ENCODE results near the gene ITPRIP. TPM values are rescaled to one million over a fixed set of nuclear protein-coding genes. Genes with fewer than 3 reads are reported as not detected.

The ITPRIP gene
- total RNA-seq, 1 experiment from 2014 or later, result 3.8 TPM

- H3K9me3 ChIP-seq (replicated peaks), result no peaks in the 10 kb centered on the region
- H3K27ac ChIP-seq, result peak overlapping the region; percentile 89; the same call in 1 of the 2 replicates
- no peak overlapping the region for H3K4me3 ChIP-seq
- H3K27me3 ChIP-seq (replicated peaks), result no peaks in the 10 kb centered on the region
- DNase-seq (ENCODE audit: low read depth in 1 of 2, low spot score in 2 of 2), result no peak
- H3K36me3 ChIP-seq, result peaks cover 9% of the 10 kb centered on the region
- peaks cover 63% of the 10 kb centered on the region for H3K4me1 ChIP-seq (replicated peaks)
These were observed 11.2 kb downstream of the ITPRIP start for GRCh38 chr10:104326991-104327610.

- H3K36me3 ChIP-seq, result peaks cover 9% of the 10 kb centered on the region
- H3K4me3 ChIP-seq, result no peak overlapping the region
- H3K4me1 ChIP-seq (replicated peaks), result peaks cover 49% of the 10 kb centered on the region
- no peak overlapping the region for H3K27ac ChIP-seq
- DNase-seq (ENCODE audit: low read depth in 1 of 2, low spot score in 2 of 2), result no peak
- H3K9me3 ChIP-seq (replicated peaks), result no peaks in the 10 kb centered on the region
- no peaks in the 10 kb centered on the region for H3K27me3 ChIP-seq (replicated peaks)
These were observed 12.5 kb downstream of the ITPRIP start for GRCh38 chr10:104325436-104326435.

- H3K4me3 ChIP-seq, result no peak overlapping the region
- no peak for DNase-seq (ENCODE audit: low read depth in 1 of 2, low spot score in 2 of 2)
- H3K9me3 ChIP-seq (replicated peaks), result no peaks in the 10 kb centered on the region
- H3K27ac ChIP-seq, result no peak overlapping the region
- H3K36me3 ChIP-seq, result peaks cover 9% of the 10 kb centered on the region
- H3K27me3 ChIP-seq (replicated peaks), result no peaks in the 10 kb centered on the region
- peaks cover 41% of the 10 kb centered on the region for H3K4me1 ChIP-seq (replicated peaks)
These were observed 13.3 kb downstream of the ITPRIP start for GRCh38 chr10:104324931-104325330.

GRCh38 chr10:104324221-104324686 lies 14.0 kb downstream of the ITPRIP start:
- H3K4me3 ChIP-seq, result no peak overlapping the region
- H3K36me3 ChIP-seq, result peaks cover 9% of the 10 kb centered on the region
- H3K4me1 ChIP-seq (replicated peaks), result peaks cover 34% of the 10 kb centered on the region
- H3K9me3 ChIP-seq (replicated peaks), result no peaks in the 10 kb centered on the region
- DNase-seq (ENCODE audit: low read depth in 1 of 2, low spot score in 2 of 2), result no peak
- H3K27me3 ChIP-seq (replicated peaks), result no peaks in the 10 kb centered on the region
- H3K27ac ChIP-seq, result no peak overlapping the region

GRCh38 chr10:104323760-104324201 lies 14.5 kb downstream of the ITPRIP start:
- no peak overlapping the region for H3K4me3 ChIP-seq

GRCh38 chr10:104323085-104323484 lies 15.2 kb downstream of the ITPRIP start:
- DNase-seq (ENCODE audit: low read depth in 1 of 2, low spot score in 2 of 2), result no peak
- H3K27me3 ChIP-seq (replicated peaks), result no peaks in the 10 kb centered on the region
- H3K4me1 ChIP-seq (replicated peaks), result peaks cover 22% of the 10 kb centered on the region
- no peak overlapping the region for H3K27ac ChIP-seq
- no peaks in the 10 kb centered on the region for H3K9me3 ChIP-seq (replicated peaks)
- no peak overlapping the region for H3K4me3 ChIP-seq
- peaks cover 9% of the 10 kb centered on the region for H3K36me3 ChIP-seq

More at GRCh38 chr10:104323760-104324201, 14.5 kb downstream of the ITPRIP start:
- H3K4me1 ChIP-seq (replicated peaks), result peaks cover 29% of the 10 kb centered on the region
- no peaks in the 10 kb centered on the region for H3K9me3 ChIP-seq (replicated peaks)
- DNase-seq (ENCODE audit: low read depth in 1 of 2, low spot score in 2 of 2), result no peak
- H3K27ac ChIP-seq, result no peak overlapping the region
- peaks cover 9% of the 10 kb centered on the region for H3K36me3 ChIP-seq
- H3K27me3 ChIP-seq (replicated peaks), result no peaks in the 10 kb centered on the region

GRCh38 chr10:104322416-104322782 lies 15.9 kb downstream of the ITPRIP start:
- H3K36me3 ChIP-seq, result peaks cover 9% of the 10 kb centered on the region
- no peak overlapping the region for H3K27ac ChIP-seq
- no peaks in the 10 kb centered on the region for H3K9me3 ChIP-seq (replicated peaks)
- H3K4me1 ChIP-seq (replicated peaks), result peaks cover 16% of the 10 kb centered on the region
- no peak for DNase-seq (ENCODE audit: low read depth in 1 of 2, low spot score in 2 of 2)
- H3K4me3 ChIP-seq, result no peak overlapping the region
- no peaks in the 10 kb centered on the region for H3K27me3 ChIP-seq (replicated peaks)

- DNase-seq (ENCODE audit: low read depth in 1 of 2, low spot score in 2 of 2), result no peak
- H3K4me3 ChIP-seq, result no peak overlapping the region
- no peaks in the 10 kb centered on the region for H3K27me3 ChIP-seq (replicated peaks)
- peaks cover 10% of the 10 kb centered on the region for H3K4me1 ChIP-seq (replicated peaks)
- H3K9me3 ChIP-seq (replicated peaks), result no peaks in the 10 kb centered on the region
- no peak overlapping the region for H3K27ac ChIP-seq
- H3K36me3 ChIP-seq, result peaks cover 9% of the 10 kb centered on the region
These were observed 16.4 kb downstream of the ITPRIP start for GRCh38 chr10:104321725-104322415.

- no peaks in the 10 kb centered on the region for H3K27me3 ChIP-seq (replicated peaks)
- H3K4me1 ChIP-seq (replicated peaks), result peaks cover 6% of the 10 kb centered on the region
- DNase-seq (ENCODE audit: low read depth in 1 of 2, low spot score in 2 of 2), result no peak
- no peak overlapping the region for H3K27ac ChIP-seq
- H3K36me3 ChIP-seq, result peaks cover 9% of the 10 kb centered on the region
- H3K4me3 ChIP-seq, result no peak overlapping the region
- H3K9me3 ChIP-seq (replicated peaks), result no peaks in the 10 kb centered on the region
These were observed 17.0 kb downstream of the ITPRIP start for GRCh38 chr10:104321226-104321625.

GRCh38 chr10:104318810-104319741 lies 19.2 kb downstream of the ITPRIP start:
- DNase-seq (ENCODE audit: low read depth in 1 of 2, low spot score in 2 of 2), result no peak
- no peaks in the 10 kb centered on the region for H3K4me1 ChIP-seq (replicated peaks)
- H3K4me3 ChIP-seq, result no peak overlapping the region
- no peaks in the 10 kb centered on the region for H3K9me3 ChIP-seq (replicated peaks)
- H3K36me3 ChIP-seq, result peaks cover 19% of the 10 kb centered on the region
- no peaks in the 10 kb centered on the region for H3K27me3 ChIP-seq (replicated peaks)
- H3K27ac ChIP-seq, result no peak overlapping the region

- H3K4me1 ChIP-seq (replicated peaks), result no peaks in the 10 kb centered on the region
- DNase-seq (ENCODE audit: low read depth in 1 of 2, low spot score in 2 of 2), result no peak
- H3K4me3 ChIP-seq, result no peak overlapping the region
- no peaks in the 10 kb centered on the region for H3K9me3 ChIP-seq (replicated peaks)
- peaks cover 26% of the 10 kb centered on the region for H3K36me3 ChIP-seq
- no peak overlapping the region for H3K27ac ChIP-seq
- no peaks in the 10 kb centered on the region for H3K27me3 ChIP-seq (replicated peaks)
These were observed 19.9 kb downstream of the ITPRIP start for GRCh38 chr10:104318326-104318725.

- no peak for DNase-seq (ENCODE audit: low read depth in 1 of 2, low spot score in 2 of 2)
- H3K4me1 ChIP-seq (replicated peaks), result no peaks in the 10 kb centered on the region
- H3K9me3 ChIP-seq (replicated peaks), result no peaks in the 10 kb centered on the region
- H3K4me3 ChIP-seq, result no peak overlapping the region
- no peaks in the 10 kb centered on the region for H3K27me3 ChIP-seq (replicated peaks)
- peaks cover 31% of the 10 kb centered on the region for H3K36me3 ChIP-seq
- no peak overlapping the region for H3K27ac ChIP-seq
These were observed 20.5 kb downstream of the ITPRIP start for GRCh38 chr10:104317726-104318299.

Data from SJSA1 (cell line).